HepG2 (cell line): ENCODE data around the gene HNRNPUL1. TPM values are rescaled to one million over a fixed set of nuclear protein-coding genes. Genes with fewer than 3 reads are reported as not detected.

Experiments
- EP300 ChIP-seq, 3 experiments: sonication (generic) in 1 of 3; formaldehyde crosslinking in 1 of 3; IDR thresholded peaks; 2 replicates each; pipeline versions ENCODE4 v1.5.1 to v1.6.1; 2011 to 2020; ENCODE audit warnings: low read depth in 2 of 3, low read length in 2 of 3, borderline replicate concordance in 1 of 3, improper control_type of control experiment in 1 of 3, mild to moderate bottlenecking in 1 of 3, missing genetic modification reagents in 1 of 3, moderate library complexity in 1 of 3
- ETV5 ChIP-seq: IDR thresholded peaks from 2 replicates; pipeline ENCODE4 v1.6.1; 2018; ENCODE audit warnings: missing biosample characterization, missing genetic modification reagents, inconsistent platforms, borderline replicate concordance
- KMT2A ChIP-seq: sonication (generic); formaldehyde crosslinking; IDR thresholded peaks from 2 replicates; pipeline ENCODE4 v1.4.0; 2020; ENCODE audit warnings: missing genetic modification reagents
- POLR2AphosphoS5 ChIP-seq: IDR thresholded peaks from 2 replicates; pipeline ENCODE4 v1.6.1; 2012; ENCODE audit warnings: low read depth, low read length
- RORA ChIP-seq: sonication (generic); formaldehyde crosslinking; IDR thresholded peaks from 2 replicates; pipeline ENCODE4 v1.5.0; 2020; ENCODE audit warnings: mild to moderate bottlenecking, missing genetic modification reagents, moderate library complexity
- ZBTB38 ChIP-seq: sonication (generic); formaldehyde crosslinking; IDR thresholded peaks from 2 replicates; pipeline ENCODE4 v1.5.1; 2020; ENCODE audit warnings: mild to moderate bottlenecking, missing genetic modification reagents
- ZFP36 ChIP-seq: fragments of 150-350 bp; IDR thresholded peaks from 2 replicates; pipeline ENCODE4 v1.6.1; 2018; ENCODE audit warnings: borderline replicate concordance, low read length, low read depth; ENCODE audit not compliant: partially characterized antibody
- ZNF143 ChIP-seq: sonication (generic); formaldehyde crosslinking; IDR thresholded peaks from 2 replicates; pipeline ENCODE4 v1.4.0; 2020; ENCODE audit warnings: missing genetic modification reagents
- ZNF614 ChIP-seq: IDR thresholded peaks from 2 replicates; pipeline ENCODE4 v1.6.1; 2018; ENCODE audit warnings: missing biosample characterization, missing genetic modification reagents, inconsistent platforms, borderline replicate concordance
- ZNF781 ChIP-seq: sonication (generic); formaldehyde crosslinking; IDR thresholded peaks from 2 replicates; pipeline ENCODE4 v1.5.1; 2020; ENCODE audit warnings: borderline replicate concordance, mild to moderate bottlenecking, missing genetic modification reagents; ENCODE audit errors: not compliant biosample characterization
- polyA plus RNA-seq, 8 experiments: library from polyadenylated mRNA; depleted of rRNA in 3 of 8; stranded (reverse) in 7 of 8; unstranded in 1 of 8; fragments of >200 nt; fragmentation: Illumina TruSeq in 4 of 8; extraction: Trizol in 4 of 8; gene quantifications; 2 replicates each; pipeline versions ENCODE4 v1.2.1 to v1.2.3, GENCODE V29; 2011 to 2016; ENCODE audit warnings: low read depth in 4 of 8, missing spikeins in 1 of 8, mixed read lengths in 1 of 8; ENCODE audit not compliant: insufficient read depth in 1 of 8
- total RNA-seq, 5 experiments: library from RNA; depleted of rRNA; stranded (reverse); fragments of >200 nt; fragmentation: Illumina TruSeq; extraction: Trizol; gene quantifications; 2 replicates each; pipeline ENCODE4 v1.2.3, GENCODE V29; 2016; ENCODE audit warnings: low read depth in 1 of 5
- TF ChIP-seq, protein P1 (sequence below): sonication (generic); formaldehyde crosslinking; IDR thresholded peaks from 2 replicates; pipeline ENCODE4 v1.4.0; 2020; ENCODE audit warnings: mild to moderate bottlenecking, missing genetic modification reagents, borderline replicate concordance
- TF ChIP-seq, protein P2 (sequence below): sonication (generic); formaldehyde crosslinking; IDR thresholded peaks from 2 replicates; pipeline ENCODE4 v1.5.0; 2020; ENCODE audit warnings: mild to moderate bottlenecking, missing genetic modification reagents, borderline replicate concordance
- TF ChIP-seq, protein P3 (sequence below): sonication (generic); formaldehyde crosslinking; IDR thresholded peaks from 2 replicates; pipeline ENCODE4 v1.5.0; 2020; ENCODE audit warnings: missing genetic modification reagents
- TF ChIP-seq, protein P4 (sequence below): IDR thresholded peaks from 2 replicates; pipeline ENCODE4 v1.6.1; 2016

The HNRNPUL1 gene
- total and polyA plus RNA-seq, 2 of the 13 experiments (the other 11 are each of a cell fraction or from before 2014, with no cell fraction given), result 30.9 to 81.7 TPM

DNA sequence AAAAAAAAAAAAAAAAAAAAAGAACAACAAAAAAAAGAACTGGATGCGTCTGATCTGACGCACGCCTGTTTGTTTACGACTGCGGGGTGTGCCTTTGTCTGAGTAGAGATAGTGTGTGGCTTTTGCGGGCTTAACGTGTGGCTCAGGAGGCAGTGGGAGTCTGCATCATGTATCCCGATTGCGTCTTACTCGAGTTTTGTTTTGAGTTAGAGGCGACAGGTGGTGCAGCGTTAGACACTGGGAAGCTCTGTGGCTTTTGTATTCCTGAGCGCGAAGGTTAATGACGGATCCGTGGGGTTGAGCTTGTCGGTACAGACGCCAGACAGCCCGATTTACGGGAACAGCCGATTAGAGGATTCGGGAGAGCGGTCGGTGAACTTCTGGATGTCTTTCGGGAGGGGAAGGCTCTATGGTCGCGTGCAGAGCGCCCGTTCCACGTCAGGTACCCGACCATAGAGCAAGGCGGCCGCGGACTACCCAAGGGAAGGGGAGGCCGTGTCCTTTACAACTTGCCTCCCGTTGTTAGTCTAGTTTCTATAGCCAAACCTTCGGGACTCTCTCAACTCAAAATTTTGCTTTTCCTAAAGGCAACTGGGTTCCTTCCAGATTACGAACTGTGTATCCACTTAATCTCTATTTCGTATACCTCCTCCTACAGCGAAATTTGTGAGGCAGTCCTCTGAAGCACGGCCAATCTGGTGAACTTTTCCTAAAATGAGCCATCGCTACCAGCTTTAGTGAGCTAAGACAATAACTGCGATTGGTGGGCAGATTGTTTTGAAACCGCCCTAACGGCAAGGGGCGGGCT lies 926 bp upstream of the HNRNPUL1 start (continued):
- TF ChIP-seq, protein P1, sequence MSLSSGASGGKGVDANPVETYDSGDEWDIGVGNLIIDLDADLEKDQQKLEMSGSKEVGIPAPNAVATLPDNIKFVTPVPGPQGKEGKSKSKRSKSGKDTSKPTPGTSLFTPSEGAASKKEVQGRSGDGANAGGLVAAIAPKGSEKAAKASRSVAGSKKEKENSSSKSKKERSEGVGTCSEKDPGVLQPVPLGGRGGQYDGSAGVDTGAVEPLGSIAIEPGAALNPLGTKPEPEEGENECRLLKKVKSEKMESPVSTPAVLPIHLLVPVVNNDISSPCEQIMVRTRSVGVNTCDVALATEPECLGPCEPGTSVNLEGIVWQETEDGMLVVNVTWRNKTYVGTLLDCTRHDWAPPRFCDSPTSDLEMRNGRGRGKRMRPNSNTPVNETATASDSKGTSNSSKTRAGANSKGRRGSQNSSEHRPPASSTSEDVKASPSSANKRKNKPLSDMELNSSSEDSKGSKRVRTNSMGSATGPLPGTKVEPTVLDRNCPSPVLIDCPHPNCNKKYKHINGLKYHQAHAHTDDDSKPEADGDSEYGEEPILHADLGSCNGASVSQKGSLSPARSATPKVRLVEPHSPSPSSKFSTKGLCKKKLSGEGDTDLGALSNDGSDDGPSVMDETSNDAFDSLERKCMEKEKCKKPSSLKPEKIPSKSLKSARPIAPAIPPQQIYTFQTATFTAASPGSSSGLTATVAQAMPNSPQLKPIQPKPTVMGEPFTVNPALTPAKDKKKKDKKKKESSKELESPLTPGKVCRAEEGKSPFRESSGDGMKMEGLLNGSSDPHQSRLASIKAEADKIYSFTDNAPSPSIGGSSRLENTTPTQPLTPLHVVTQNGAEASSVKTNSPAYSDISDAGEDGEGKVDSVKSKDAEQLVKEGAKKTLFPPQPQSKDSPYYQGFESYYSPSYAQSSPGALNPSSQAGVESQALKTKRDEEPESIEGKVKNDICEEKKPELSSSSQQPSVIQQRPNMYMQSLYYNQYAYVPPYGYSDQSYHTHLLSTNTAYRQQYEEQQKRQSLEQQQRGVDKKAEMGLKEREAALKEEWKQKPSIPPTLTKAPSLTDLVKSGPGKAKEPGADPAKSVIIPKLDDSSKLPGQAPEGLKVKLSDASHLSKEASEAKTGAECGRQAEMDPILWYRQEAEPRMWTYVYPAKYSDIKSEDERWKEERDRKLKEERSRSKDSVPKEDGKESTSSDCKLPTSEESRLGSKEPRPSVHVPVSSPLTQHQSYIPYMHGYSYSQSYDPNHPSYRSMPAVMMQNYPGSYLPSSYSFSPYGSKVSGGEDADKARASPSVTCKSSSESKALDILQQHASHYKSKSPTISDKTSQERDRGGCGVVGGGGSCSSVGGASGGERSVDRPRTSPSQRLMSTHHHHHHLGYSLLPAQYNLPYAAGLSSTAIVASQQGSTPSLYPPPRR, result no peak
- TF ChIP-seq RORA (CRISPR knock-in tag) (peak; percentile 79; the same call in 1 of the 2 replicates), ZNF143 (peak; percentile 41; the same call in 1 of the 2 replicates), POLR2AphosphoS5 (peak; percentile 88), ZNF614 (no peak; the same call in 1 of the 2 replicates), ZBTB38 (CRISPR knock-in tag) (no peak), ETV5 (CRISPR knock-in tag) (no peak), EP300 (IDR thresholded peaks at IDR 0.05; ENCODE audit: low read depth in 2 of 2, low read length in 2 of 2) (peak in 1 of 2 experiments; percentile 3; a peak in 1 of 4 replicates), EP300 (CRISPR knock-in tag; IDR thresholded peaks at IDR 0.05; ENCODE audit: borderline replicate concordance) (no peak), KMT2A (peak; percentile 3; the same call in 1 of the 2 replicates), ZNF781 (CRISPR knock-in tag) (no peak), ZFP36 (no peak)
- TF ChIP-seq, protein P2, sequence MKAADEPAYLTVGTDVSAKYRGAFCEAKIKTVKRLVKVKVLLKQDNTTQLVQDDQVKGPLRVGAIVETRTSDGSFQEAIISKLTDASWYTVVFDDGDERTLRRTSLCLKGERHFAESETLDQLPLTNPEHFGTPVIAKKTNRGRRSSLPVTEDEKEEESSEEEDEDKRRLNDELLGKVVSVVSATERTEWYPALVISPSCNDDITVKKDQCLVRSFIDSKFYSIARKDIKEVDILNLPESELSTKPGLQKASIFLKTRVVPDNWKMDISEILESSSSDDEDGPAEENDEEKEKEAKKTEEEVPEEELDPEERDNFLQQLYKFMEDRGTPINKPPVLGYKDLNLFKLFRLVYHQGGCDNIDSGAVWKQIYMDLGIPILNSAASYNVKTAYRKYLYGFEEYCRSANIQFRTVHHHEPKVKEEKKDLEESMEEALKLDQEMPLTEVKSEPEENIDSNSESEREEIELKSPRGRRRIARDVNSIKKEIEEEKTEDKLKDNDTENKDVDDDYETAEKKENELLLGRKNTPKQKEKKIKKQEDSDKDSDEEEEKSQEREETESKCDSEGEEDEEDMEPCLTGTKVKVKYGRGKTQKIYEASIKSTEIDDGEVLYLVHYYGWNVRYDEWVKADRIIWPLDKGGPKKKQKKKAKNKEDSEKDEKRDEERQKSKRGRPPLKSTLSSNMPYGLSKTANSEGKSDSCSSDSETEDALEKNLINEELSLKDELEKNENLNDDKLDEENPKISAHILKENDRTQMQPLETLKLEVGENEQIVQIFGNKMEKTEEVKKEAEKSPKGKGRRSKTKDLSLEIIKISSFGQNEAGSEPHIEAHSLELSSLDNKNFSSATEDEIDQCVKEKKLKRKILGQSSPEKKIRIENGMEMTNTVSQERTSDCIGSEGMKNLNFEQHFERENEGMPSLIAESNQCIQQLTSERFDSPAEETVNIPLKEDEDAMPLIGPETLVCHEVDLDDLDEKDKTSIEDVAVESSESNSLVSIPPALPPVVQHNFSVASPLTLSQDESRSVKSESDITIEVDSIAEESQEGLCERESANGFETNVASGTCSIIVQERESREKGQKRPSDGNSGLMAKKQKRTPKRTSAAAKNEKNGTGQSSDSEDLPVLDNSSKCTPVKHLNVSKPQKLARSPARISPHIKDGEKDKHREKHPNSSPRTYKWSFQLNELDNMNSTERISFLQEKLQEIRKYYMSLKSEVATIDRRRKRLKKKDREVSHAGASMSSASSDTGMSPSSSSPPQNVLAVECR (CRISPR knock-in tag), result peak; percentile 12; the same call in 1 of the 2 replicates
- TF ChIP-seq, protein P3, sequence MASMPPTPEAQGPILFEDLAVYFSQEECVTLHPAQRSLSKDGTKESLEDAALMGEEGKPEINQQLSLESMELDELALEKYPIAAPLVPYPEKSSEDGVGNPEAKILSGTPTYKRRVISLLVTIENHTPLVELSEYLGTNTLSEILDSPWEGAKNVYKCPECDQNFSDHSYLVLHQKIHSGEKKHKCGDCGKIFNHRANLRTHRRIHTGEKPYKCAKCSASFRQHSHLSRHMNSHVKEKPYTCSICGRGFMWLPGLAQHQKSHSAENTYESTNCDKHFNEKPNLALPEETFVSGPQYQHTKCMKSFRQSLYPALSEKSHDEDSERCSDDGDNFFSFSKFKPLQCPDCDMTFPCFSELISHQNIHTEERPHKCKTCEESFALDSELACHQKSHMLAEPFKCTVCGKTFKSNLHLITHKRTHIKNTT (CRISPR knock-in tag), result no peak
- TF ChIP-seq, protein P4, sequence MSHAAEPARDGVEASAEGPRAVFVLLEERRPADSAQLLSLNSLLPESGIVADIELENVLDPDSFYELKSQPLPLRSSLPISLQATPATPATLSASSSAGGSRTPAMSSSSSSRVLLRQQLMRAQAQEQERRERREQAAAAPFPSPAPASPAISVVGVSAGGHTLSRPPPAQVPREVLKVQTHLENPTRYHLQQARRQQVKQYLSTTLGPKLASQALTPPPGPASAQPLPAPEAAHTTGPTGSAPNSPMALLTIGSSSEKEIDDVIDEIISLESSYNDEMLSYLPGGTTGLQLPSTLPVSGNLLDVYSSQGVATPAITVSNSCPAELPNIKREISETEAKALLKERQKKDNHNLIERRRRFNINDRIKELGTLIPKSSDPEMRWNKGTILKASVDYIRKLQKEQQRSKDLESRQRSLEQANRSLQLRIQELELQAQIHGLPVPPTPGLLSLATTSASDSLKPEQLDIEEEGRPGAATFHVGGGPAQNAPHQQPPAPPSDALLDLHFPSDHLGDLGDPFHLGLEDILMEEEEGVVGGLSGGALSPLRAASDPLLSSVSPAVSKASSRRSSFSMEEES (CRISPR knock-in tag), result no peak
